Activated CD4-positive, CD25-positive, alpha-beta regulatory T cell (primary cell): ENCODE results near the gene UBE2L5.
A peak's percentile ranks its signal among the peaks of the same experiment; 100 is the strongest.

ENCODE experiments used
- DNase-seq, 4 experiments: peaks; one replicate each; lab custom pipeline; 2025; lab: John Stamatoyannopoulos, UW

UBE2L5 gene

DNA sequence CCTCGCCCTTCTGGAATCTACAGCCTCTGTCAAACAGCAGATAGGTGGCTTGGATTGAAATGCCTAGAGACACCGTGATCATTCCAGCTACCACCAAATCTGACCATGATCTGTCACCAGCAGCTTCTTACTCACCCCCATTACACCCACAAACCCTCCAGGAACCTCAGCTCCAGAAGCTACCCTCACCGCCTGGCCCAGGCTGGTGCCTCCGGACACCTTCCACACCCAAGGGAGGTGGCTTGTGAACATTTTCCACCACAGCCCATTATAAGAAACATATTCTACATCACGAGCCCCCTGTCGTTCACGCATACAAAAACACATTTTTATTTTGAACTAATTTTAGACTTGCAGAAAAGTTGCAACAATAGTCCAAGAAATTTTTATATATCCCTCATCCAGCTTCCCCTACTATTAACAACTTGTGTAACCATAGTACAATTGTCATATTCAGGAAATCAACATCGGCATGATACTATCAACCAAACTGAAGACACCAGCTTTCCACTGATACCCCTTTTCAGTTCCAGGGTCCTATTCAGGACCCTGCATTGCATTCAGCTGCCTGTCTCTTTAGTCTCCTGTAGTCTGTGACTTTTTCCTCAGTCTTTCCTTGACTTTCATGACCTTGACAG, 15.4 kb upstream of the UBE2L5 start:
- DNase-seq, result no peak

- peak; percentile 77 to 88 (median 82) for DNase-seq
Observed at GRCh38 chr13:30408319-30409101, 13.8 kb upstream of the UBE2L5 start.

DNA sequence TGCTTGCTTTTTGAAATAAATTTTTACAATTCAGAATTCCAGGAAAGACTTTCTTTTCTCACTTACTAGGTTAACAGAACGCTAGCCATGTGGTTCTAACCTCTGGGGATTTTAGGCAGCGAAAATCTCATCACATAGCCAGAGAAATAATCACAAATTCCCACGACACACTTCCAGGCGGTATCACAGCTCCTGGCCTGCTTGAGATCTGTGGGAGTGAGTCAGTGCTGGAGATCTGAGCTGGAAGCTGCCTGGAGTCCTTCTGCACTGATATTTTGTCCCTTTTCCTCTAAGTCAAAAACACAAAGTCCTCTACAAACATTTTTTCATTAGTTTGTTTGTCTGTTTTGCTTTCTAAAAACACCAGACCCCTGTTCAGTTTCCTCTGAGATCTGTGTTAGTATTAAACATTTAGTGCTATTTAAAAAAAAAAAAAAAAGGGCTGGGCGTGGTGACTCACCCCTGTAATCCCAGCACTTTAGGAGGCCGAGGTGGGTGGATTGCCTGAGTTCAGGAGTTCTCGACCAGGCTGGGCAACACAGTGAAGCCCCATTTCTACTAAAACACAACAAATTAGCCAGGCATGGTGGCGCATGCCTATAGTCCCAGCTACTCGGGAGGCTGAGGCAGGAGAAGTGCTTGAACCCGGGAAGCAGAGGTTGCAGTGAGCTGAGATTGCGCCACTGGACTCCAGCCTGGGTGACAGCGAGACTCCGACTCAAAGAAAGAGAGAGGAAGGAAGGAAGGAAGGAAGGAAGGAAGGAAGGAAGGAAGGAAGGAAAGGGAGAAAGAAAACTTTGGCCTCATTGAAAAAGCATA, 12.2 kb upstream of the UBE2L5 start:
- DNase-seq, result no peak

- no peak for DNase-seq
Observed at GRCh38 chr13:30410705-30411125, 11.6 kb upstream of the UBE2L5 start.

DNA sequence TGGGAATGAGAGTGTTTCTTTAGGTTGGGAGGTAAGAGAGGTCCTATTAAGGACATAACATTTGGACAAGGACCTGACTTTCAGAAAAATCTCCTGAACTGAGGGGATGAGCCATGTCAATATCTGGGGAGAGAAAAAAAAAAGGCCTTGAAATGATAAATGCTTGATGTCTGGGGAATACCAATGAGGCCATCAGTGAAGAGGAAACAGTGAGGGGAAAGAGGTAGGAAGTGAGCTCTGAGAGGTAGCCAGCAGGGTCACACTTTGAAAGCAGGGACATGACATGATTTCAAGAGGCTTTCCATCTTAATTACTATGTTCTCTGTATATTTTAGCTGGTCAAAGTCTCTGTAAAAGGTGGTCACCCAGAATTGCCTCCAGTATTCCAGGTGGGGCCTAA, 9.9 kb upstream of the UBE2L5 start:
- DNase-seq, result no peak

GRCh38 chr13:30413842-30414241, 8.5 kb upstream of the UBE2L5 start:
- DNase-seq, result no peak

- DNase-seq, result no peak
Observed at GRCh38 chr13:30415430-30416030, 6.8 kb upstream of the UBE2L5 start.

- no peak for DNase-seq
Observed at GRCh38 chr13:30416471-30416870, 5.8 kb upstream of the UBE2L5 start.

DNA sequence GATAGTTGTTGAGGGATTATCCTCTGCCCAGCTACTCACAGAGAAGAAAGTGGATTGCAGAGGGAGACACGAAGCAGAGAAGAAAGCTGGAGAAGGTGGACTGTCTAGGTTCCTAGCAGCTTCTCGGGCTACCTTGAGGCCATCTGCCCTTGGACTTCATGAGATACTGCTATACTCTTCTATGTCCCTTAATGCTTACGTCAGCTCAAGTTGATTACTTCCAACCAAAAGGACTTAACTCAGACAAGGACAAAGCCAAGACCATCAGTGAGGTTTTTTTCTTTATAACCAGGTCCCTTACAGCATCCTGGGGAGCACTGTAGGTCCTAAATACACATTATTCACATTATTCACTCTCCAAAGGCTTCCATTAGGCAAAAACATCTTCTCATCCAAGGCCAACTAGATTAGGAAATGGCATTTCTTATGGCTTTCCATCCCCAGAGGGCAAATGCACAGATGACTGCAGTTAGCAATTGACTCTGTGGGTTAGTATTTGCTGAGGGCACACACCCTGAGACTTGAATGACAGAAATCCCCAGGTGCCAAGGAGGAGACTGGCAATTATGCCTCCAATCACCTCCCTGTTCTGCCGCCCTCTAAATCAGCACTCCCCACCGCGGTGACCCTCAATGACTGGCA, 4.1 kb upstream of the UBE2L5 start:
- DNase-seq, result no peak

GRCh38 chr13:30418717-30419459, 3.4 kb upstream of the UBE2L5 start:
- DNase-seq, result no peak

GRCh38 chr13:30421093-30422053, 920 bp upstream of the UBE2L5 start:
- peak in 2 of 4 experiments; percentile 4 to 10 for DNase-seq

DNA sequence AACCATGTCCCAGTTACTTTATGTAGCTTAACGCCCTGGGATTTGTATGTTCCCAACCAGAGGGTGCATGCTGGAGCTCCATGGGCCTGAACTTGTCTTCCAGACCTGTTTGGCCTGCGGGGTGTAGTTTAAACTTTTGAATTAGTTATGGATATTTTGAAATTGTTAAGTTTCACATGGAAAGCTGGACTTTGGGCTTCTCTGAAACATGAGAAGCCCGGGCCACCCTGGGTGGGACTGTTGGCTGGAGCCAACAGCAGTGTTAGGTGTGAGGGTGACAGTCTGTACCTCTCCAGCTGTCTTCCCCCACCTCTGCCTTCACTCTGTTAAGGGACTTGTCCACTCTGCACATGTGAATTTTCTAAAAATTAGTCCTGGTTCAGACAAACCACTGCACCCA, 1.6 kb downstream of the UBE2L5 start:
- DNase-seq, result no peak

DNA sequence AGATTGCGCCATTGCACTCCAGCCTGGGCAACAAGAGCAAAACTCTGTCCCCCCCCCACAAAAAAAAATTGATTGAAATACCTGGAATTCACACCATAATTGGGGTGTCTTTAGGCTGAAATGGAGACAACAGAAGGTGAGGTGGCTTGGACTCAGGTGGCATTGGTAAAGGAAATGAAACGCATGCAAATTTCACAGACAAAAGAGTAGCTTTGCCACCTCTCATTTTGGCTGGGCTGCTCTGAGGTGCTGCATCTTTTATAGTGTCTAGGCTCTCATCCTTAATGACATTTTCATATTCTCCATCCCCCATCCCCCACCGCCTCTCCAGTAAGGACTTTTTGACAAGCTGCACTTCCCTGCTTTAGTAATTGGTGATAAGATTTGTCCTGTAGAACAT, 6.9 kb downstream of the UBE2L5 start:
- DNase-seq, result no peak

DNA sequence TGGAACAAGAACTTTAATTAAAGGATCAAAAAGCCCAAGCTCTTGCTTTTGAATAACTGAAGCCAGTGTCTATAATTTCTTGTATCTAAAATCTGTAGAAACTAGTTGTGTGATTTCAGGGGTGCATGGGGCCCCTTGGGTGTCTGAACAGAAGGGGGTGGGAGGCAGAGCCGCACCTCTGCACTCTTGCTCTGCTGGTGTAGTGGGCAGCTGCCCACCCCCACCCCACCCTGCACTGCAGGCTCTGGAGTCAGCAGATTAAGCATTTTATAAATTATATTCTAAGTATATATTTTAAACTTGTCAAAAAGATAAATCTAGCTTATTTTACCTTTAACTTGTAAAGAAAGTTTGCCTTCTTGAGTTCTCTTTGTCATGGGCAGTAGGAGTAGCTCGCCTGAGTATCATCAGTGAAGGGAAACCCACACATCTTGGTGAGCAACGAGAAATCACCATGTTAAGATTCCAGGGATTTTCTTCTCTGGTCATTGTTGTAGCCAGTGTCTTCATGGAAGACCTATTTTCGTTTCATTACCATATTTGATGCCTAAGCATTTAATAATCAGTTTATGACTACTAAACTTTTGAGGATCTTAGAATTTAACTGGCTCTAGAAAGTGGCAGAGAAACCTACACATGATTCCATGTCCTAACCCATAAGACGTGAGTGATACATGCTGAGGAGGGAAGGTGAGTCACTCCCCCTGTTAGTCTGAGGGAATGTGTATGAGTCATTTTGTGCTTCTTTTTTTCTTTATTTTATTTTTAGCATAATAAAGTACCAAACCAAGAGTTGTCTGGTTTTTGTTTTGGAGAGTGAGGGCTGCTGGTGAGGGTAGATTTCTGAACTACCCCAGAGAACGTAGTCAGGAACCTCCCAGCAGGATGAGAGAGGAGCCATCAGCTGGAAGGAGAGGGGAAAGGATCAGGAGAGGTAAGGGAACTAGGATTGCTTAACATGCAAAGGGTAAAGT, 7.7 kb downstream of the UBE2L5 start:
- DNase-seq, result no peak

- no peak for DNase-seq
Observed at GRCh38 chr13:30431269-30431940, 9.1 kb downstream of the UBE2L5 start.

- no peak for DNase-seq
Observed at GRCh38 chr13:30435911-30436451, 13.7 kb downstream of the UBE2L5 start.

DNA sequence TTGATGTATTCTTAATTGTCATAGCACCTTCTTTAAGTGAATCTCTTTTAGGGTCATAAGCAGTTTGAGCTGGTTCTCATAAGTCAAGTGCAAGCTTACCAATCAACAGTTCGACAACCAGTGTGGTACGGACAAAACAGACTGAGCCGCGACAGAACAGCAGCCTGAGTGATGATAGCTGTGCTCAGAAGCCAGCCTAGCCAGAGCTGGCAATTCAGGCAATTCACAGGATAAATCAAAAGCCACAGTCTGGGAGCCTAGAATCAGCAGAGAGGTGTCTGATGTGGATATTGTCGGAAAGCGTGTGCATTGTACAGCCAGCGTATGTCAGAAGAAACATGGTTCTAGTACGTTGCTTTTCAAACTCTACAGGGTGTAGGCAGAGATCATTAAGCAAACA, 14.9 kb downstream of the UBE2L5 start:
- DNase-seq, result no peak

GRCh38 chr13:30438286-30438685, 16.0 kb downstream of the UBE2L5 start:
- DNase-seq, result no peak
